Spleen (tissue), 7 donors: ENCODE results near the gene LTC4S.

Source experiments
- POLR2A ChIP-seq, 3 donors: fragments of 450-650 bp; IDR thresholded peaks; one replicate each; pipeline ENCODE4 v1.5.1; 2017; ENCODE audit warnings: antibody characterized with exemption in 3 of 3, mild to moderate bottlenecking in 1 of 3
- TF ChIP-seq, protein P1 (sequence below), 11 experiments: fragments of 200-600 bp in 7 of 11; fragments of 450-650 bp in 4 of 11; sonication (generic) in 4 of 11; IDR thresholded peaks in 8 of 11; conservative IDR thresholded peaks in 3 of 11; 1 replicate in 7 of 11; 2 replicates in 4 of 11; pipeline versions ENCODE4 v1.4.0 to v1.8.0; 2016 to 2021; ENCODE audit warnings: antibody characterized with exemption in 11 of 11, inconsistent platforms in 4 of 11, mild to moderate bottlenecking in 1 of 11
- donor health status: DM: no; HTN: no; CAD: no; lungs with moderate emphysema.
- donor health status: DM: no; HTN: no; CAD: no.
- donor health status: DM: no; HTN: no; CAD: no.

DNA sequence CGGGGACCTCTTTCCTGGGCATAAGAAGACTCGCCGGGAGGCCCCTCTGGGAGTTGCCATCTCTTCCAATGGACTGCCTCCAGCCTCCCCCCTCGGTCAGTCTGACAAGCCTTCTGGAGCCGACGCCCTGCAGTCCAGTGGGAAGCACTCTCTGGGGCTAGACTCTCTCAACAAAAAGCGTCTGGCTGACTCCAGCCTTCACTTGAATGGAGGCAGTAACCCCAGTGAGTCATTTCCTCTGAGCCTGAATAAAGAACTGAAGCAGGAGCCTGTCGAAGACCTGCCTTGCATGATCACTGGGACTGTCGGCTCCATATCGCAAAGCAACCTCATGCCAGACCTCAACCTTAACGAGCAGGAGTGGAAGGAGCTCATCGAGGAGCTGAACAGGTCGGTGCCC lies 28.4 kb upstream of the LTC4S start:
- no peak for TF ChIP-seq POLR2A (IDR thresholded peaks at IDR 0.05)
- TF ChIP-seq, protein P1, sequence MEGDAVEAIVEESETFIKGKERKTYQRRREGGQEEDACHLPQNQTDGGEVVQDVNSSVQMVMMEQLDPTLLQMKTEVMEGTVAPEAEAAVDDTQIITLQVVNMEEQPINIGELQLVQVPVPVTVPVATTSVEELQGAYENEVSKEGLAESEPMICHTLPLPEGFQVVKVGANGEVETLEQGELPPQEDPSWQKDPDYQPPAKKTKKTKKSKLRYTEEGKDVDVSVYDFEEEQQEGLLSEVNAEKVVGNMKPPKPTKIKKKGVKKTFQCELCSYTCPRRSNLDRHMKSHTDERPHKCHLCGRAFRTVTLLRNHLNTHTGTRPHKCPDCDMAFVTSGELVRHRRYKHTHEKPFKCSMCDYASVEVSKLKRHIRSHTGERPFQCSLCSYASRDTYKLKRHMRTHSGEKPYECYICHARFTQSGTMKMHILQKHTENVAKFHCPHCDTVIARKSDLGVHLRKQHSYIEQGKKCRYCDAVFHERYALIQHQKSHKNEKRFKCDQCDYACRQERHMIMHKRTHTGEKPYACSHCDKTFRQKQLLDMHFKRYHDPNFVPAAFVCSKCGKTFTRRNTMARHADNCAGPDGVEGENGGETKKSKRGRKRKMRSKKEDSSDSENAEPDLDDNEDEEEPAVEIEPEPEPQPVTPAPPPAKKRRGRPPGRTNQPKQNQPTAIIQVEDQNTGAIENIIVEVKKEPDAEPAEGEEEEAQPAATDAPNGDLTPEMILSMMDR (IDR thresholded peaks at IDR 0.05 in 8 of 11, conservative IDR thresholded peaks at IDR 0.05 in 3 of 11), result no peak
